Measurements from ENCODE around the gene SLC35F3.

DNA sequence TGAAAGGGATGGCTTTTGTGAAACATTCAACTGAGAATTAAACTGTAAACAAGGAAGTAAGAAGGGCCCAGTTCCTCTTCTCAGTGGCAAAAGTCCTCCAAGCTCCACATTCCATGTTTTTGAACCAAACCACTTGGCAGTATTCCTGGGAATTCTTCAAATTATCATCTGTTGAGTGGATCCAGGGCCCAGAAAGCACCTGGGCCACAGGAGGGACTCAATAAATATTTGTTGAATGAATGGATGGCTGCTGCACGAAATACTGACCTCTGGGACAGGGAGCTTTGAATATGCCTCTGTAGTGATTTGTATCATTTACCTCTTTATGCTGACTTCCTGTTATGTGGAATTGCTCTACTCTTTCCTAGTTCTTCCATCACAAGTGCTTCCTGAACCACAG is 4.7 kb downstream of the SLC35F3 start:
- TF ChIP-seq POLR2A (IDR thresholded peaks at IDR 0.05), result no peak
- TF ChIP-seq, protein P1, sequence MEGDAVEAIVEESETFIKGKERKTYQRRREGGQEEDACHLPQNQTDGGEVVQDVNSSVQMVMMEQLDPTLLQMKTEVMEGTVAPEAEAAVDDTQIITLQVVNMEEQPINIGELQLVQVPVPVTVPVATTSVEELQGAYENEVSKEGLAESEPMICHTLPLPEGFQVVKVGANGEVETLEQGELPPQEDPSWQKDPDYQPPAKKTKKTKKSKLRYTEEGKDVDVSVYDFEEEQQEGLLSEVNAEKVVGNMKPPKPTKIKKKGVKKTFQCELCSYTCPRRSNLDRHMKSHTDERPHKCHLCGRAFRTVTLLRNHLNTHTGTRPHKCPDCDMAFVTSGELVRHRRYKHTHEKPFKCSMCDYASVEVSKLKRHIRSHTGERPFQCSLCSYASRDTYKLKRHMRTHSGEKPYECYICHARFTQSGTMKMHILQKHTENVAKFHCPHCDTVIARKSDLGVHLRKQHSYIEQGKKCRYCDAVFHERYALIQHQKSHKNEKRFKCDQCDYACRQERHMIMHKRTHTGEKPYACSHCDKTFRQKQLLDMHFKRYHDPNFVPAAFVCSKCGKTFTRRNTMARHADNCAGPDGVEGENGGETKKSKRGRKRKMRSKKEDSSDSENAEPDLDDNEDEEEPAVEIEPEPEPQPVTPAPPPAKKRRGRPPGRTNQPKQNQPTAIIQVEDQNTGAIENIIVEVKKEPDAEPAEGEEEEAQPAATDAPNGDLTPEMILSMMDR (IDR thresholded peaks at IDR 0.05), result no peak

Measured in Peyer's patch (tissue), 4 donors.